Nucleus accumbens (tissue), 56 donors: ENCODE data around the gene CARD11.

Experiments
- DNase-seq, 56 donors: peaks; one replicate each; lab custom pipeline; 2025; lab: John Stamatoyannopoulos, UW

Gene CARD11

DNA sequence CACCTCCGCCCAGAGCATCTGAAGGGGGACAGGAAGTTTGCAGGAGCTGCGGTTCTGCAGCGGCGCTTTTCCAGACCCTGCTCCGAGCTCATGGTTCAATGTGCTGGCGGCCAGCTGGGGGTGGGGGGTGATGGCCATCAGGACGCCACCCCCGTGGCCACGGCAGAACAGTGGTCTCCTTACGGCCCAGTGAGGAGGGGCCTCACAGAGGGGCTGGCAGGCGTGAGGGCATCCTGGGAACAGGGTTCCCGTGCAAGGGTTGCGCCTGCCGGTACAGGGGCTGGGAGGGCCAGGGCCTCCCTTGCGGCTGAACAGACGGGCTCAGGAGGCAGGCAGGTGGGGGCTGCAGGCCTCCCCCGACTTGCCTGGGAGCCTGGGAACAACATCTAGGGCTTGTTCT, 160.6 kb downstream of the CARD11 start:
- no peak for DNase-seq

DNA sequence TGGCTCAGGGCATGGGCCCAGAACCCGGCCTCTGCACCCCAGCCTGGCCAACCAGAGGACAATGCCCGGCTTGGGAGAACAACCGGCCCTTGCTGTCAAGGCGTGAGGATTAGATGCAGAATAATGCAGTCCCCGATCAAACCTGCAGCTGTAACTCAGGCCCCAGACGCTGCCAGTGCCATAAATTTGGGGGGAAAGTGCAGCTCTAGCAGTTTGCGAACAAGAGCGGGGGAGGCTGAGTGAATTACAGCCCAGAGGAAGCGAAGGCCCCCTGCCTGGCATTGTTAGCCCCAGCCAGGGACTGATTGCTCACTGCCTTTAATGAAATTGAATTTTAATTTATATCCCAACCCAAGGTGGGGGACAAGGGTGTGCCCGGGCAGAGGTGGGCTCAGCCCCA, 161.6 kb downstream of the CARD11 start:
- DNase-seq = no peak

DNA sequence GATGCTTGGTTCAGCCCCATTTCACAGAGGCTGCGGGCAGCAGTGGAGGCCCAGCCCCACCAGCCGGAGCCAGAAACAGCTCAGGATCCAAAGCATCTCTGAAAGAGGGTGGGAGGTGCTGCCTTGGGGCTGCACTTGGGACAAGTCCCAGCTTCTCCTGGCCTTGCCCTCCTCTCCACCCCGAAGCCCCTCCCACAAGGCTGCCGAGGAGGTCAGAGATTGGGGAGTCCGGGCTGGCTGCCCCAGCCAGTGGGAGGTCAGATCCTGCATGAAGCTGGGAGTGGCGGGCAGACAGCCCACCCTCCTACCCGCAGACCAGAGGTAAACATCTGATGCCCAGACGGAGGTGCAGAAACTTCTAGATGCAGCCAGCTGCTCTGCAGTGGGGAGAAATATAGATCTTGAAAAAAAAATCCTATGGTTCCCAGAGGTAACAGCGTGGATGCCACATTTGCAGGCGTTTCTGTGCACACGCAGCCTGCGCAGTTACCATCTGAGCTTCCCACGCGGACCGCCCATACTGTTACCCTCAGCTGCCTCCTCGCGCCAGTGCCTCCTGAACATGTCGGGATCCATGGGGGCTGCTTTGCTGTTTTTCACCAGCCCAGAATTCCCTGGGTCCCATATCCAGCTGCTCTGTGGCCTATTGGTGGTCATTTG, 162.7 kb downstream of the CARD11 start:
- DNase-seq = no peak

DNA sequence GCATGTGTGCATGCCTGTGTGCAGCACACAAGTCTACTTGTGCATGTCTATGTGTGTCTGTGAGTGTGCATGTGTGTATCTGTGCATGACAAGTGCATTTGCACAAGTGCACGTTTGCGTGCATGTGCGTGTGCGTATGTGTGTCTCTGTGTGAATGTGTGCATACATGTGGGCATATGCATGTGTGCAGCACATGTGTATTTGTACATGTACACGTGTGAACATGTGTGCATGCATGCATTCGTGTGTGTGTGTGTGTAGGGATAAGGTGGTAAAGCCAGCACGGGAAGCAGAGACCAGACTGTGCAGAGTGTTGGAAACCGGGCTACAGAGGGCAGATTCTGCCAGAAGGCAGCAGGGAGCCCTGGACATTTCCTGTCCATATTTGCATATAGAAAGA, 163.6 kb downstream of the CARD11 start:
- no peak for DNase-seq

DNA sequence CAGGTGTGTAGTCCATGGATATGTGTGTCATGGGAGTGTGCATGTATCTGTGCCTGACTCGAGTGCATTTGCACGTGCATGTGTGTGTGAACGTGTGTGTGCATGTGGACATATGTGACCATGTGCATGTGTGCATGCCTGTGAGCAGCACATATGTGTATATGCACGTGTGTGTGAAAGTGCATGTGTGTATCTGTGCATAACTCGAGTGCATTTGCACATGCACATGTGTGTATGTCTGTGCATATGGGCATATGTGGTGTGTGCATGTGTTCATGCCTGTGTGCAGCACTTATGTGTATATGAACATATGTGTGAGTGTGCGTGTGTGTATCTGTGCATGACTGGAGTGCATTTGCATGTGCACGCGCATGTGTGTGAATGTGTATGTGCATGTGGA, 164.3 kb downstream of the CARD11 start:
- DNase-seq = no peak

DNA sequence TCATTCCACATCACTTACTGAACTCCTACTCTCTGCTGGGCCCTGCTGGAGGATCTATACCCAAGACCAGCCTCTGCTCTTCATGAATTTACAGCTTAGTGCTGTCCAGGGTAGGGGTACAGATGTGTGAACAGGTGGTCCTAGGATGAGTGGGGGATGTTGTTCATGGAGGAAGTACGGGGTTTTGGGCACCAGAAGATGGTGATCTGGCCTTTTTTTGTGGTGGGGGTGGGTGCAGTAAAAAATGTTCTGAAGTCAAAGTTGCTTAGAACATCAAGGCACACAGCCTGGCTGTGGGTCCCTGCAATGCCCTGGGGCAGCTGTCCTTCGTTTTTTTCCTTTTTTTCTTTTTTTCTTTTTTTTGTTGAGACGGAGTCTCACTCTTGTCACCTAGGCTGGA, 165.4 kb downstream of the CARD11 start:
- no peak for DNase-seq

DNA sequence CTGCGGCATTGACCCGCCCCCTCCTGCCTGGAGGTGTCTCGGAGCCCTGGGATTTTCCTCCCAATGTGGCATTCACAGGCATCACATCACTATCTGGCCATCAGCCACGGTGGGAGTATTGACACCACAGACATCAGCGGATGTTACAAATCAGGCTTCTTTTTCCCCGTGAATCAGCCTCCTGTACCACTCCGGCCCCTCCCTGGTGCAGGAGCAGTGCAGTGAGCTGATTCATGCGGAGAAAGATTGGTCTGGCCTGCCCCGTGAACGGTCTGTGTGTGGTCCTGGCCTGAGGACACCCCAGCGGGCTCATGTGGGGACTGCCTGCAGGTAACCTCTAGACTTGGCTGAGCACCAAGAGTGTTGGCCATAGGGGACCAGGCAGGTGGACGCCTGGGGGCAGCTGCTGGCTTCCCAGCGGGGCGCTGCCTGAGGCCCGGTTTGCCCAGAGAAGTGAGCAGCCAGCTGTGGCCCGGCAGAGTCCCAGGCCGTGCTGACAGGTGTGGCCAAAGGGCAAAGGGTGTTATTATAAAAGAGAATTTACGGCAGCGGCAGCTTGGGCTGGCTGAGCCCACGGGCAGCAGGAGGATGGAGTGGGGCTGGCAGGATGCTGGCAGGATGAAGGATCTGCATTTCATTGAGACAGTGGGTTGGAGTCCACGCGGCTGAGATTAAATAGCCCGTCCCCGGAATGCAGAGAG, 167.5 kb downstream of the CARD11 start:
- DNase-seq = peak in 1 of 56 donors; percentile 7

DNA sequence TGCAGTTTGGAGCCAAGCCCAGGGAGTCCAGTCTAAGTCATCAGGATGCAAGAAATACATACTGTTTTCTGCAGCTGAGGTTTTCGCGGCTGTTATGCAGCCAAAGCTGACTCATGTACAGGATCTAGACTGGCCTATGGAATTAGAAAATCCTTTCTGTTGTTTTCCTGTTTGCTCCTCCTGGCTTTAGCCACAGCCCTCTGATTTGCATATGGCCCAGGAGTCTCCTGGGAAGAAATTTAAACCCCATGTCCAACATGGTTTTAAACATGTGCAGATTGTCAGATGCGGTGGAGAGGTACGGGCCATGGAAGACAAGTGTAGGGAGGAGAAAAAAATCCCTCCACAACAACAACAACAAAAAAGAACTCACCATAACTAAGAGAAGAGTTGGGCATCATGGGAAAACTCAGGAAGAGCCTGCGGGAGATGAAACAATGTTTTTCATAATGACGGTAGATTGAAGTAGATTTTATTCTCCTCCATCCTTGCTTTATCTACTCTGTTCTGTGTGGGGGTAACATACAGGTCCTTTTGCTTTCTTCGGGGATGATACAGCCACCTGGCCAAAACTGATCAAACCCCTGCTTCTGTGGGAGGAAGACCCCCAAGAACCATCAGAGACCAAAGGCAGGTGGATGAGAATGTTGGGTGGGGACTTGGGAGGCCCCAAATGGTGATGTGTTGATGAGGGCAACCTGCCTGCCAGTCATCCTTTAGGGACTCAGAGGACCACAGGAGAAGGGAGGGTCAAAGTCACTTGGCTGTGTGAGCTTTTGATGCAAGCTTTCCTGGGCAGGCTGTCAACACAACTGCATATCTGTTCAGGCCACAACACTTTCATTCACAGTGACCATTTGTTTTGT, 169.7 kb downstream of the CARD11 start:
- no peak for DNase-seq

DNA sequence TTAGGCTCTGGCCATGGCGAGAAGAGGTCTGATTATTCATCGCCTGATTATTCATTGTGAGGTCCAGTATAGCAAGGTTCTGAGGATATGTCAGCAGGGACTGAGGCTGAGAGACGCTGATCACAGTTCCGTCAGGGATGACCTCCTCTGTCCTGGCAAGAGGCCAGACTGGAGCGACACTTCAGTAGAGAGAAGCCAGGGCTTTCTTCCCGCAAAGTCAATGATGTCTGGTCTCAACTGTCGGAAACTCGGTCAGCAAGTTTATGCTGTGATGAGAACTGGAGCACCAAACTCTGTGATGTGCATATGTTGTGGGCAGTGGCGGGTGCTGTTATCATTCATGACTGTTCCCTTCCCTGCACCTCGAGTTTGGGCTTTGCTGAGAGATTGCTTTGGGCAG, 170.5 kb downstream of the CARD11 start:
- DNase-seq = no peak

DNA sequence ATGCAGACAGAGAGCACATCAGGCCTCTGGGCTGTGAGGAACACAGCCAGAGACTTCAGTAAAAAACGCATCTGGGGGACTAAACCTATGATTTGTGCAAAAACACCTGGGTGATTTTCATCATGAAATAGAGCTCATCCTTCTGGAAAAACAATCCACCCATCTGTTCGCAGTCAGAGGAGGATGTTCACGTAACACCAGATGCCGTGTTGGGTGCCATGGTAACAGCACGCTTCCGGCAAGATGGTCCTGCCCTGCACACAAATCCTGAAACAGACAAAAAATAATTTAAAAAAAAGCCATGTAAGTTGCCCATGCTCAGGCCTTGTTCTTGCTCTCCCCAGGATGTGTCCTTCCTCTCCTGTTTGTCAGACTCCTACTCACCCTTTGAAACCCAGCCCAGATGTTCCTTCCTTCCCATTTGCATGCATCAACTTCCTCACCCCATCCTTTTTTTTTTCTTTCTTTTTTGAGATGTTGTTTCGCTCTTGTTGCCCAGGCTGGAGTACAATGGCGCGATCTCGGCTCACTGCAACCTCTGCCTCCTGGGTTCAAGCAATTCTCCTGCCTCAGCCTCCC, 171.3 kb downstream of the CARD11 start:
- peak in 2 of 56 donors; percentile 6 to 20 for DNase-seq

DNA sequence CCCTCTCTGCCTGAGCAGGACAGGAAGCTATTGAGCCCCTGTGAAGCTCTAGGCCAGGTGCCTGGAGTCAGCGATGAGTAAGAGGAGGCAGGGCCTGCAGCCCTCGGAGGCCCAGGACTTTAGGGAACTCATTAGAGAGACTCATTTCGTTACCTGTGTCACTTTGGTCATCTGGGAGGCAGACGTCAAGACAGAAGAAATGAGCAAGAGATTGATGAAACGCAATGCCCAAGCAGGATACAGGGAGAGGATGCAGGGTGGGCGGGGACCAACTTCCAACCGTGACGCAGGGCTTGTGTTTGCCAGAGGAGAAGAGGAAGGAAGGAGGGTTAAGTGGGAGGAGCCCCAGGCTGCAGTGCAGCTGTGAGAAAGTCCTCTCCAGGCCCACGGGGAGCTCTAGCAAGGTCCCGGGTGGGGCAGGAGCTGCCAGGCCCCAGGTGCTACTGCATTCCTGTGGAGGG, 173.2 kb downstream of the CARD11 start:
- DNase-seq = peak in 5 of 56 donors; percentile 3 to 25 (median 11)

DNA sequence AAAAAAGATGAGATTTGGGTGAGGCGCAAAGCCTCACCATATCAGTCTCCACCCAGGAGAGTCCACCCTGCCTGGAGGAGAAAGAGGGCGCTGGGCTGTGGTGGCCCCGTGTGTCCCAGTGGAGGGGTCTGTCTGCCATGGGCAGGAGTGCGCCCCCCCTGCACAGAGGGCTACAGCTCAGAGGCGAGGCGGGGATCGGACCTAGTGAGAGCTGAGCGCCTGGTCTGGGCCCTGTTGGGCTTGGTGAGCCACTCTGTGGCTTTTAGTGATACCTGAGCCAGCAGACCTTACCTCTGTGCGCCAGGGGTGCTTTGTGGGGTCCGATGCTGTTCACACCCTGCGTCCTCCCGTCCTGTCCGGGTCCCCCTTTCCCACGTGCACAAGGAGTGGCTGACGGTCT, 173.7 kb downstream of the CARD11 start:
- no peak for DNase-seq

DNA sequence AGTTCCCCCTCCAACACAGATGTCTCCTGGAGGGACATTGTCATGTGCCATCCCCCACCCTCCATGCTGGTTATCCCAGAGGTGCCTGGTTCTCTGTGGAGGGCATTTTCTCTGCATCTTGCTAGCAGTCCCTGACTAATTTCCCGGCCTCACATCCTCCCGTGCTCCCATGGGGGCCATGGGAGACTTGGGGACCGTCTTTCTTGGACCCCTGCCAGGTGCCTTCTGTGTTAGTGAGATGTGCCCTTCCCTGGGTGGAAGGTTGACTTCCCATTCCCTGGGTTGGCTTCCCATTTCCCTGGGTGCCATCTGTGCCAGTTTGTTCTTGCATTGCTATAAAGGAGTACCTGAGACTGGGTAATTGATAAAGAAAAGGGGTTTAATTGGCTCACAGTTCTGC, 177.1 kb downstream of the CARD11 start:
- DNase-seq = no peak

DNA sequence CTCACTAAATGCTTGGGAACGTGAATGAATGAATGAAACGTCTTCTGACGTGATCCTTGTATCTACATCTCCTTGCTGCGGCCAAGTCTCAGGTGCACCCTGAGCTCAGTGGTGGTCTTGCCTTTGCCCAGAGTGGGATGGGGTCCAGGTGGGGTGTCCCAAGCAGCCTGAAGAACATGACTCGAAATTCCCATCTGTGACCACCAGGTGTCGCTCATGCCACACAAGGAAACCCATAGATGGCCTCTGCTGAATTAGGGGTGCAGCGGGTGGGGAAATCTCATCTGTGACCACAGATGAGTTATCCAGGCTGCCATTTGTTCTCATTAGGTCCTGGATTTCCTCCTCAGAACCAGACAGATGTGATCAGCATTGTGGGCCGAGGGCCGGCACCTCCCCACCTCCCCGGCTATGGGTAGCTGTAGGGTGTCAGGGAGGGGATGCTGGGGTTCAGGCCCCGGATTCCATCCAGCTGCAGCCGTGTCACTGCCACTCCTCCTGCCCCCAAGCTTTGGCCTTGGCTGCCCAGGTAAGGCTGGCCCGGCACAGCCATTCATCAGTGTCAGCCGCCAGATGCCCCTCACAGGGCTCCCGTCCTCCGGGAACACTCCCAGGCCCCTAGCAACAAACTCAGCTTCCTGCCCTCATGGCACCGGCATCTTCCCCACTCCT, 178.5 kb downstream of the CARD11 start:
- DNase-seq = peak in 39 of 56 donors; percentile 4 to 83 (median 36)

DNA sequence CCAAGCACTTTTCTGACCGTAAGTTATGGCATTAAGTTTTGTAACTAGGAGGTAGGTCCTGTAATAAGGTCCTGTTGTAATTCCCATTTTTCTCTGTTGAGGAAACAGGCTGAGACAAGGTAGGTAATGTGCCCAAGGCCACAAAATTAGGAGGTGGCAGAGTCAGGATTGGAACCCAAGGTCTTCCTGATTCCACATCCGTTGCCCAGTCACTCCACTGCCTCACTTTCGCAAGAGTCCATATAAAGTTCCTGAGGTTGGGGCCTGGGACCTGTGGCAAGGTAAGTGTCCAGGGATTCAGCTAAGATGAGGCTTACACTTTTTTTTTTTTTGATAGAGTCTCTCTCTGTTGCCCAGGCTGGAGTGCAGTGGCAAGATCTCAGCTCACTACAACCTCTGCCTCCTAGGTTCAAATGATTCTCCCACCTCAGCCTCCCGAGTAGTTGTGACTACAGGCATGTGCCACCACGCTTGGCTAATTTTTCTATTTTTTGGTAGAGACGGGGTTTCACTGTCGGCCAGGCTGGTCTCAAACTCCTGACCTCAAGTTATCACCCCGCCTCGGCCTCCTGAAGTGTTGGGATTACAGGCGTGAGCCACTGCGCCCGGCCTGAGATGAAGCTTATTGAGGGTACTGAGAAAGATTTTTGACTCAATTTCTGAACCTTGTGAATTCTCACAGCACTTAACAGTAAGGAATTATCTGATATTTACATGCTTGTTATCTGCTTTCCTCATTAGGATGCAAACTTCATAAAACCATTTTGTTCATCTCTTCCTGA, 179.3 kb downstream of the CARD11 start:
- no peak for DNase-seq

DNA sequence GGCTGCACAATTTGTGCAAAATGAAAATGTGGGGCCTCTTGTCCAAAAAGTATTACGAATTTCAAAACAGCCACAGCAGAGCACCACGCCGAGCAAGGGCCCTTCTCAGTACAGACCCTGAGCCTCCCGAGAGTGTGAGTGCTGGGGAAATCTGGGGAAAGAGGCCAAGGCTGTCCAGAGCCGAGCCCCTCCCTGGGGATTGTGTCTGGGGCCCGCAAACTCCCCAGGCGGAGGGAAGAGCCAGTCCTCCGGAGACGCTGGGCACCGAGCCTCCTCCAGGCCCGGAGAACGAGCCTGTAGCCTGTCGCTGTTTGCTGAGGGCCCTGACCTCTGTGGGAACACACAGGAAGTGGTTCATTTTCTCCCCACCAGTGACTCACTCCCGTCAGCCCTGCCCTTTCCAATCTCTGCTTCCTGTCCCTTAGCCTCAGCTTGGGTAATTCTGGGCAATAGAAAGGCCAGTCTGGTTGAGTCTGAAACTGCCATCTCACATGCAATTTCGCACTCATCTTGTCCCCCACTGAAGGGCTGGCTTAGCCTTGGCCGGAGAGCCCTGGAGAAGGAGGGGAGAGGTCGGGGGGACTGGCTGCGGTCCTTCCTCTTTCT, 180.1 kb downstream of the CARD11 start:
- DNase-seq = peak in 15 of 56 donors; percentile 6 to 45 (median 25)

DNA sequence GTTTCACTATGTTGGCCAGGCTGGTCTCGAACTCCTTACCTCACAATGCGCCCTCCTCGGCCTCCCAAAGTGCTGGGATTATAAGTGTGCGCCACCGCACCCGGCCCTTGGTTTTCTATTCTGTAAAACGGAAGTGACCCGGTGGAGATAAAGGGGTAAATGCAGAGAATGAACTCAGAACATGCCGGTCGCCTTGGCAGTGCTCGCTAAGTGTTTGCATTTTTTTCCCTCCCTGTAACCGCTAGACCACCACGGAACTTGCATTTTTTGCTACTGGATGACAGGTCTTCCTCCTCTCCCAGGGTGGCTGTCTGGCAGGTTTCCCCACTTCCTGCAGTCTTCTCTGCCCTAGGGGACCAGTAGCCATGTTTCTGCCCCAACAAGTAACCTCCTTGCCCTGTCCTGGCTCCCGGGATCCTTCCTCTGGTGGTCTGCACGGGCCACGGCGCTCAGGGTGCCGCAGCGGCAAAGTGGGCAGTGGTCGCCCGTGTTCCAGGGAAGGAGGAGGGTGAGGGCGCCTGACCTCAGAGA, 180.8 kb downstream of the CARD11 start:
- DNase-seq = no peak

DNA sequence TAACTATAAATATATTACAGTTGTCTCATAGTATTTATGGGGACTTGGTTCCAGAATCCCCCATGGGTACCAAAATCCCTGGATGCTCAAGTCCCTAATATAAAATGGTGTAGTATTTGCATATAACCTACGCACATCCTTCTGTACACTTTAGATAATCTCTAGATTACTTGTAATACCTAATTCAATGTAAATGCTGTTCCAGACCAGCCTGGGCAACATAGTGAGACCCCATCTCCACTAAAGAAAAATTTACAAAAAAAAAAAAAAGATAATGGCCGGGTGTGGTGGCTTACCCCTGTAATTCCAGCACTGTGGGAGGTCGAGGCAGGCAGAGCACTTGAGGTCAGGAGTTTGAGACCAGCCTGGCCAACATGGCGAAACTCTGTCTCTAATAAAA, 182.2 kb downstream of the CARD11 start:
- no peak for DNase-seq

DNA sequence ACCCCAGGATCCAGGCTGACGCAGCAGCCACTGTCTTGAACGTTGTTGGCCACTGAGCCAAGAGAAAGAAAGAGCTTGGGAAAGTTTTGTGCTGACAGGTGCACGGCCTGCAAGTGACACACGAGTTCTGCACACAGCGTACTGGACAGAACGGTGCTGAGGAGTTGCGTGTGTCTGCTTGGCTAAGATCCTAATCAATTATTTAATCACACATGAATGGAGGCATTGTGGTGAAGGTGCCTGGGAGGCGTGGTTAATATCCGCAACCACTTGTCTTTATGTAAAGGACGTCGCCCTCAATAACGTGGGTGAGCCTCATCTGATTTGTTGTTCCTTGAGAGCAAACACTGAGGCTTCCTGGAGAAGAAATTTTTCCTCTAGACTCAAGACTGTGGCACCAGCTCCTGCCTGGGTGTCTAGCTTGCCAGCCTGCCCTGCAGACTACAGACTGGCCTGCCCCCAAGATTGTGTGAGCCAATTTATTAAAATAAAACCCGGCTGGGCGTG, 183.0 kb downstream of the CARD11 start:
- no peak for DNase-seq
